Measurements from ENCODE around the gene TRIB2. TPM values are rescaled to one million over a fixed set of nuclear protein-coding genes. Genes with fewer than 3 reads are reported as not detected.
A peak's percentile ranks its signal among the peaks of the same experiment; 100 is the strongest.

TRIB2 gene
- total RNA-seq, 1 experiment from 2014 or later: 100.0 TPM

DNA sequence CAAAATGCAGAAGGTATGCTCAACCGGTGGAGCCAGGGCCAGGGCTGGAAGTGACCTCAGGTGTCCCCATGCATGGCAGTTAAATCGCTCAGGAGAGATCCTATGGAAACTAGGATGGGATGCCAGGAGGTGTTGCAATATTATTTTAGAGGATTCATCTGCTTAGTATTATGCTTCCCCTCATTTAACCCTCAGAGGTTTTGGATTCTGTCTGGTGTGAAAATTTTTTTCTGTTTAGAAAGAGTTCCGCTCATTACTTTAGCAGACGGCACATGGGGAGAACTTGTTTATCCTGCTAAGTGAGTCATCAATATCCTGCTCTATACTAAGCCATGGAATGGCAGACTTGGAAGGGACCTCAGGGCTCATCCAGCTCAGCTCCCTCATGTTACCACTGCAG is 42.5 kb downstream of the TRIB2 start:
- CTCF ChIA-PET: no interaction called here
- H3K27ac ChIP-seq (ENCODE audit: low read depth, low read length, poor library complexity, severe bottlenecking): no peak overlapping the region

GRCh38 chr2:12761104-12761503 is 44.4 kb downstream of the TRIB2 start:
- Histone ChIP-seq H3K27ac (ENCODE audit: low read depth, low read length, poor library complexity, severe bottlenecking) (no peak overlapping the region), H3K4me3 (ENCODE audit: low read depth, low read length, poor library complexity, severe bottlenecking) (no peak overlapping the region), H3K36me3 (ENCODE audit: insufficient read depth, low read length, poor library complexity, severe bottlenecking) (no peaks in the 10 kb centered on the region), H3K27me3 (replicated peaks; ENCODE audit: insufficient read depth, low read depth, low read length, poor library complexity) (no peaks in the 10 kb centered on the region), H3K4me1 (ENCODE audit: insufficient read depth, low read length, poor library complexity, severe bottlenecking) (peaks cover 19% of the 10 kb centered on the region), H3K9me3 (ENCODE audit: low read depth, low read length, poor library complexity, severe bottlenecking) (no peaks in the 10 kb centered on the region)
- no TSS peak for BruUV-seq (replicated peaks)
- POLR2A ChIA-PET (ENCODE audit: low non-redundant PET): no interaction called here
- CTCF ChIA-PET: no interaction called here
- intact Hi-C loops (cut with micrococcal nuclease; ENCODE audit: unreplicated experiment): no loop called here
- no peak for TF ChIP-seq CTCF (conservative IDR thresholded peaks at IDR 0.05; ENCODE audit: low read depth, low read length)
- no peak for TF ChIP-seq EZH2 (IDR thresholded peaks at IDR 0.05; ENCODE audit: borderline replicate concordance, low read depth, low read length, poor library complexity, severe bottlenecking)
- peak; percentile 54 for DNase-seq (ENCODE audit: low spot score)

More for the DNA sequence above, 42.5 kb downstream of the TRIB2 start:
- intact Hi-C loops (cut with micrococcal nuclease; ENCODE audit: unreplicated experiment): no loop called here
- no TSS peak for BruUV-seq (replicated peaks)
- no peak for TF ChIP-seq EZH2 (IDR thresholded peaks at IDR 0.05; ENCODE audit: borderline replicate concordance, low read depth, low read length, poor library complexity, severe bottlenecking)
- TF ChIP-seq CTCF (conservative IDR thresholded peaks at IDR 0.05; ENCODE audit: low read depth, low read length): no peak
- peaks cover 19% of the 10 kb centered on the region for H3K4me1 ChIP-seq (ENCODE audit: insufficient read depth, low read length, poor library complexity, severe bottlenecking)
- no peaks in the 10 kb centered on the region for H3K9me3 ChIP-seq (ENCODE audit: low read depth, low read length, poor library complexity, severe bottlenecking)
- no peaks in the 10 kb centered on the region for H3K27me3 ChIP-seq (replicated peaks; ENCODE audit: insufficient read depth, low read depth, low read length, poor library complexity)
- POLR2A ChIA-PET (ENCODE audit: low non-redundant PET): no interaction called here
- no peak overlapping the region for H3K4me3 ChIP-seq (ENCODE audit: low read depth, low read length, poor library complexity, severe bottlenecking)
- H3K36me3 ChIP-seq (ENCODE audit: insufficient read depth, low read length, poor library complexity, severe bottlenecking): no peaks in the 10 kb centered on the region
- DNase-seq (ENCODE audit: low spot score): peak; percentile 58

GRCh38 chr2:12762337-12762736 is 45.6 kb downstream of the TRIB2 start:
- TF ChIP-seq EZH2 (IDR thresholded peaks at IDR 0.05; ENCODE audit: borderline replicate concordance, low read depth, low read length, poor library complexity, severe bottlenecking) (no peak), CTCF (conservative IDR thresholded peaks at IDR 0.05; ENCODE audit: low read depth, low read length) (no peak)
- H3K4me3 ChIP-seq (ENCODE audit: low read depth, low read length, poor library complexity, severe bottlenecking): no peak overlapping the region
- H3K36me3 ChIP-seq (ENCODE audit: insufficient read depth, low read length, poor library complexity, severe bottlenecking): no peaks in the 10 kb centered on the region
- ChIA-PET POLR2A (ENCODE audit: low non-redundant PET) (no interaction called here), CTCF (no interaction called here)
- no peak for DNase-seq (ENCODE audit: low spot score)
- H3K4me1 ChIP-seq (ENCODE audit: insufficient read depth, low read length, poor library complexity, severe bottlenecking): peaks cover 19% of the 10 kb centered on the region
- BruUV-seq (replicated peaks): no TSS peak
- H3K27me3 ChIP-seq (replicated peaks; ENCODE audit: insufficient read depth, low read depth, low read length, poor library complexity): no peaks in the 10 kb centered on the region
- H3K9me3 ChIP-seq (ENCODE audit: low read depth, low read length, poor library complexity, severe bottlenecking): no peaks in the 10 kb centered on the region
- intact Hi-C loops (cut with micrococcal nuclease; ENCODE audit: unreplicated experiment): no loop called here
- no peak overlapping the region for H3K27ac ChIP-seq (ENCODE audit: low read depth, low read length, poor library complexity, severe bottlenecking)
